ENCODE results near the gene SEPTIN7. TPM values are rescaled to one million over a fixed set of nuclear protein-coding genes. Genes with fewer than 3 reads are reported as not detected.

SEPTIN7 gene
- polyA plus RNA-seq, 1 donor (not counting 4 experiments of a cell fraction or from before 2014, with no cell fraction given), result 284 TPM

DNA sequence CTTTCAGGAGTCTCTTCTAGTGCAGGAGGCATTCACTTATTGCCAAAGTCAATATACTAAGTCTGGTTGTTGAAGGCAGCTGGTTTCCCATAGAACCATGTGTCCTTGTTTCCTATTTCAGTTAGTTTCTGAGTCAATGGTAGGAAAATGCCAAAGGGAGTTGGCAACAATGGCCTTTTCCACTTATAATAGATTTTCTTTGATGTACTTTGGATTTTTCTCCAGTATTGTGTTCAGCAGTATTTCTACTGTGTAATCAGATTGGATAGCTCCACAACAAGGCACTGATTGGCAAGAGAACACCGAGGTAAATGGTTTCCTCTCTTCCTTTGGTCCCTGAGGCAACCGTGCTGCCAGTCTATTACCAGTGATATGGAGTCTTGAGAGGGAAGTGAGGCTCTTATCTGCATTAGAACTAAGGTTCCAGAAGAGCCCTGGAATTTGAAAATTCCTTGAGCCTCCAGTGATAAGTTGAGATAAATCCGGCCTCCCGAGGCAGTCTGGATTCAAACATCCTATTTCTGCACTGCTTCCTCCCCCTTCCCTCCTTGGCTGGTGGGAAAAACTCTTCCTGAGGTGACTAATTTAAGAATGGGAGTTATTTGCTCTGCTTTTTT is 7.9 kb upstream of the SEPTIN7 start:
- H3K27me3 ChIP-seq (ENCODE audit: control insufficient read depth, extremely low read depth, insufficient read depth, low read length), result no peaks in the 10 kb centered on the region

DNA sequence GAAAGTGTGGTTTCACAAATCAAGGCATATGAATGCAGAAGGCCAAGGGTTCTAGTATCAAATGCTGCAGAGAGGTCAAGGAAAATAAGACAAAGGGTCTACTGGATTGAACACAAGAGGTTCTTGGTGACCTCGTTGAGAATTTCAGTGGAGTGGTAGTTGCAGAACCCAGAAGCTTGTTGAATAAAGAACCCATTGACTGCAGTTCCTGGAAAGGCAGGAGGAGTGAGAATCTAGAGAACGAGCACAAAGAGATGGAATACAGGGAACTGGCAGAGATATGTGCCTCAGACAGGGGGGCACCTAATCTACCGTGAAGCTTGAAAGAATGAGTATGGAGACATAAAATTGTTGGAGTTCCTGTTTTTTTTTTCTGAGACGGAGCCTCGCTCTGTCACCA is 3.5 kb upstream of the SEPTIN7 start:
- Histone ChIP-seq H3K4me1 (ENCODE audit: control insufficient read depth, extremely low read depth, insufficient read depth, low read length) (peaks cover 6% of the 10 kb centered on the region), H2AFZ (ENCODE audit: control insufficient read depth, low read length) (no peak overlapping the region), H3K9me1 (ENCODE audit: control insufficient read depth, extremely low read depth, insufficient read depth, low read length) (no peaks in the 10 kb centered on the region), H3K4me3 (ENCODE audit: control insufficient read depth in 2 of 3, extremely low read depth in 1 of 3, insufficient read depth in 2 of 3, low read depth in 1 of 3, low read length in 3 of 3) (no peak overlapping the region), H3K79me2 (ENCODE audit: control insufficient read depth, insufficient read depth, low read length) (peaks cover 9% of the 10 kb centered on the region), H4K20me1 (ENCODE audit: control insufficient read depth, extremely low read depth, insufficient read depth, low read length) (no peaks in the 10 kb centered on the region), H3K27ac (ENCODE audit: control insufficient read depth, insufficient read depth, low read length) (no peak overlapping the region), H3K27me3 (ENCODE audit: control insufficient read depth, extremely low read depth, insufficient read depth, low read length) (no peaks in the 10 kb centered on the region), H3K4me2 (ENCODE audit: control insufficient read depth, extremely low read depth, insufficient read depth, low read depth, low read length) (no peak overlapping the region), H3K9me3 (ENCODE audit: control insufficient read depth, low read depth, low read length) (no peaks in the 10 kb centered on the region), H3K36me3 (ENCODE audit: control insufficient read depth in 2 of 2, extremely low read depth in 1 of 2, insufficient read depth in 2 of 2, low read length in 2 of 2) (no peaks in the 10 kb centered on the region), H3K9ac (ENCODE audit: control insufficient read depth, extremely low read depth, insufficient read depth, low read length) (no peak overlapping the region)
- FAIRE-seq (no peak), DNase-seq (ENCODE audit: low read depth, low spot score) (no peak)
- TF ChIP-seq, protein P1, sequence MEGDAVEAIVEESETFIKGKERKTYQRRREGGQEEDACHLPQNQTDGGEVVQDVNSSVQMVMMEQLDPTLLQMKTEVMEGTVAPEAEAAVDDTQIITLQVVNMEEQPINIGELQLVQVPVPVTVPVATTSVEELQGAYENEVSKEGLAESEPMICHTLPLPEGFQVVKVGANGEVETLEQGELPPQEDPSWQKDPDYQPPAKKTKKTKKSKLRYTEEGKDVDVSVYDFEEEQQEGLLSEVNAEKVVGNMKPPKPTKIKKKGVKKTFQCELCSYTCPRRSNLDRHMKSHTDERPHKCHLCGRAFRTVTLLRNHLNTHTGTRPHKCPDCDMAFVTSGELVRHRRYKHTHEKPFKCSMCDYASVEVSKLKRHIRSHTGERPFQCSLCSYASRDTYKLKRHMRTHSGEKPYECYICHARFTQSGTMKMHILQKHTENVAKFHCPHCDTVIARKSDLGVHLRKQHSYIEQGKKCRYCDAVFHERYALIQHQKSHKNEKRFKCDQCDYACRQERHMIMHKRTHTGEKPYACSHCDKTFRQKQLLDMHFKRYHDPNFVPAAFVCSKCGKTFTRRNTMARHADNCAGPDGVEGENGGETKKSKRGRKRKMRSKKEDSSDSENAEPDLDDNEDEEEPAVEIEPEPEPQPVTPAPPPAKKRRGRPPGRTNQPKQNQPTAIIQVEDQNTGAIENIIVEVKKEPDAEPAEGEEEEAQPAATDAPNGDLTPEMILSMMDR (optimal IDR thresholded peaks at IDR 0.05 in 1 of 3, IDR thresholded peaks at IDR 0.05 in 1 of 3, conservative IDR thresholded peaks at IDR 0.05 in 1 of 3; ENCODE audit: extremely low read depth in 1 of 3, insufficient read depth in 2 of 3, low read length in 3 of 3), result no peak
- TF ChIP-seq EZH2 (IDR thresholded peaks at IDR 0.05; ENCODE audit: low read length), result no peak
- dilution Hi-C loops (cut with MboI; ENCODE audit: extremely low pct_ligation_motif_present, low sequenced_read_pairs), result no loop called here

More for the DNA sequence above, 7.9 kb upstream of the SEPTIN7 start:
- no peaks in the 10 kb centered on the region for H4K20me1 ChIP-seq (ENCODE audit: control insufficient read depth, extremely low read depth, insufficient read depth, low read length)
- dilution Hi-C loops (cut with MboI; ENCODE audit: extremely low pct_ligation_motif_present, low sequenced_read_pairs), result no loop called here
- peaks cover 2% of the 10 kb centered on the region for H3K4me1 ChIP-seq (ENCODE audit: control insufficient read depth, extremely low read depth, insufficient read depth, low read length)
- no peaks in the 10 kb centered on the region for H3K36me3 ChIP-seq (ENCODE audit: control insufficient read depth in 2 of 2, extremely low read depth in 1 of 2, insufficient read depth in 2 of 2, low read length in 2 of 2)
- H3K9me1 ChIP-seq (ENCODE audit: control insufficient read depth, extremely low read depth, insufficient read depth, low read length), result no peaks in the 10 kb centered on the region
- no peak overlapping the region for H3K4me3 ChIP-seq (ENCODE audit: control insufficient read depth in 2 of 3, extremely low read depth in 1 of 3, insufficient read depth in 2 of 3, low read depth in 1 of 3, low read length in 3 of 3)
- FAIRE-seq, result no peak
- no peak for DNase-seq (ENCODE audit: low read depth, low spot score)
- no peak for TF ChIP-seq EZH2 (IDR thresholded peaks at IDR 0.05; ENCODE audit: low read length)
- TF ChIP-seq, protein P1 (optimal IDR thresholded peaks at IDR 0.05 in 1 of 3, IDR thresholded peaks at IDR 0.05 in 1 of 3, conservative IDR thresholded peaks at IDR 0.05 in 1 of 3; ENCODE audit: extremely low read depth in 1 of 3, insufficient read depth in 2 of 3, low read length in 3 of 3), result no peak
- no peak overlapping the region for H3K4me2 ChIP-seq (ENCODE audit: control insufficient read depth, extremely low read depth, insufficient read depth, low read depth, low read length)
- H2AFZ ChIP-seq (ENCODE audit: control insufficient read depth, low read length), result no peak overlapping the region
- H3K79me2 ChIP-seq (ENCODE audit: control insufficient read depth, insufficient read depth, low read length), result no peaks in the 10 kb centered on the region
- no peak overlapping the region for H3K9ac ChIP-seq (ENCODE audit: control insufficient read depth, extremely low read depth, insufficient read depth, low read length)
- H3K9me3 ChIP-seq (ENCODE audit: control insufficient read depth, low read depth, low read length), result no peaks in the 10 kb centered on the region
- H3K27ac ChIP-seq (ENCODE audit: control insufficient read depth, insufficient read depth, low read length), result no peak overlapping the region

Data from keratinocyte (primary cell).